ENCODE measurements around the gene CCNE1. TPM values are rescaled to one million over a fixed set of nuclear protein-coding genes. Genes with fewer than 3 reads are reported as not detected.

The CCNE1 gene
- total and polyA plus RNA-seq, 2 experiments from 2014 or later, result 26.1 to 38.3 TPM

- Histone ChIP-seq H3K79me2 (replicated peaks; ENCODE audit: insufficient read depth) (no peaks in the 10 kb centered on the region), H3K27ac (ENCODE audit: low read depth) (no peak overlapping the region), H4K20me1 (replicated peaks; ENCODE audit: insufficient read depth) (no peaks in the 10 kb centered on the region), H3K36me3 (ENCODE audit: insufficient read depth) (no peaks in the 10 kb centered on the region), H3K4me1 (ENCODE audit: insufficient read depth) (no peaks in the 10 kb centered on the region), H2AFZ (no peak overlapping the region), H3K4me2 (no peak overlapping the region), H3K9me2 (ENCODE audit: insufficient read depth) (no peaks in the 10 kb centered on the region), H3K27me3 (ENCODE audit: insufficient read depth) (no peaks in the 10 kb centered on the region), H3K4me3 (no peak overlapping the region), H3F3A (replicated peaks; ENCODE audit: low read depth) (no peaks in the 10 kb centered on the region)
- DNase-seq (ENCODE audit: low spot score), result no peak
- peaks cover 14% of the 10 kb centered on the region for H3K27me3 Mint-ChIP-seq (ENCODE audit: insufficient read depth, low read depth, poor library complexity)
- H3K27ac Mint-ChIP-seq, result no peak overlapping the region
- peaks cover 16% of the 10 kb centered on the region for H3K4me1 Mint-ChIP-seq
- no peak for ATAC-seq
- no peak for TF ChIP-seq REST (IDR thresholded peaks at IDR 0.05; ENCODE audit: unreplicated experiment)
- TF ChIP-seq CREB1 (CRISPR knock-in tag; IDR thresholded peaks at IDR 0.05; ENCODE audit: low read depth), result no peak
- TF ChIP-seq, protein P1, sequence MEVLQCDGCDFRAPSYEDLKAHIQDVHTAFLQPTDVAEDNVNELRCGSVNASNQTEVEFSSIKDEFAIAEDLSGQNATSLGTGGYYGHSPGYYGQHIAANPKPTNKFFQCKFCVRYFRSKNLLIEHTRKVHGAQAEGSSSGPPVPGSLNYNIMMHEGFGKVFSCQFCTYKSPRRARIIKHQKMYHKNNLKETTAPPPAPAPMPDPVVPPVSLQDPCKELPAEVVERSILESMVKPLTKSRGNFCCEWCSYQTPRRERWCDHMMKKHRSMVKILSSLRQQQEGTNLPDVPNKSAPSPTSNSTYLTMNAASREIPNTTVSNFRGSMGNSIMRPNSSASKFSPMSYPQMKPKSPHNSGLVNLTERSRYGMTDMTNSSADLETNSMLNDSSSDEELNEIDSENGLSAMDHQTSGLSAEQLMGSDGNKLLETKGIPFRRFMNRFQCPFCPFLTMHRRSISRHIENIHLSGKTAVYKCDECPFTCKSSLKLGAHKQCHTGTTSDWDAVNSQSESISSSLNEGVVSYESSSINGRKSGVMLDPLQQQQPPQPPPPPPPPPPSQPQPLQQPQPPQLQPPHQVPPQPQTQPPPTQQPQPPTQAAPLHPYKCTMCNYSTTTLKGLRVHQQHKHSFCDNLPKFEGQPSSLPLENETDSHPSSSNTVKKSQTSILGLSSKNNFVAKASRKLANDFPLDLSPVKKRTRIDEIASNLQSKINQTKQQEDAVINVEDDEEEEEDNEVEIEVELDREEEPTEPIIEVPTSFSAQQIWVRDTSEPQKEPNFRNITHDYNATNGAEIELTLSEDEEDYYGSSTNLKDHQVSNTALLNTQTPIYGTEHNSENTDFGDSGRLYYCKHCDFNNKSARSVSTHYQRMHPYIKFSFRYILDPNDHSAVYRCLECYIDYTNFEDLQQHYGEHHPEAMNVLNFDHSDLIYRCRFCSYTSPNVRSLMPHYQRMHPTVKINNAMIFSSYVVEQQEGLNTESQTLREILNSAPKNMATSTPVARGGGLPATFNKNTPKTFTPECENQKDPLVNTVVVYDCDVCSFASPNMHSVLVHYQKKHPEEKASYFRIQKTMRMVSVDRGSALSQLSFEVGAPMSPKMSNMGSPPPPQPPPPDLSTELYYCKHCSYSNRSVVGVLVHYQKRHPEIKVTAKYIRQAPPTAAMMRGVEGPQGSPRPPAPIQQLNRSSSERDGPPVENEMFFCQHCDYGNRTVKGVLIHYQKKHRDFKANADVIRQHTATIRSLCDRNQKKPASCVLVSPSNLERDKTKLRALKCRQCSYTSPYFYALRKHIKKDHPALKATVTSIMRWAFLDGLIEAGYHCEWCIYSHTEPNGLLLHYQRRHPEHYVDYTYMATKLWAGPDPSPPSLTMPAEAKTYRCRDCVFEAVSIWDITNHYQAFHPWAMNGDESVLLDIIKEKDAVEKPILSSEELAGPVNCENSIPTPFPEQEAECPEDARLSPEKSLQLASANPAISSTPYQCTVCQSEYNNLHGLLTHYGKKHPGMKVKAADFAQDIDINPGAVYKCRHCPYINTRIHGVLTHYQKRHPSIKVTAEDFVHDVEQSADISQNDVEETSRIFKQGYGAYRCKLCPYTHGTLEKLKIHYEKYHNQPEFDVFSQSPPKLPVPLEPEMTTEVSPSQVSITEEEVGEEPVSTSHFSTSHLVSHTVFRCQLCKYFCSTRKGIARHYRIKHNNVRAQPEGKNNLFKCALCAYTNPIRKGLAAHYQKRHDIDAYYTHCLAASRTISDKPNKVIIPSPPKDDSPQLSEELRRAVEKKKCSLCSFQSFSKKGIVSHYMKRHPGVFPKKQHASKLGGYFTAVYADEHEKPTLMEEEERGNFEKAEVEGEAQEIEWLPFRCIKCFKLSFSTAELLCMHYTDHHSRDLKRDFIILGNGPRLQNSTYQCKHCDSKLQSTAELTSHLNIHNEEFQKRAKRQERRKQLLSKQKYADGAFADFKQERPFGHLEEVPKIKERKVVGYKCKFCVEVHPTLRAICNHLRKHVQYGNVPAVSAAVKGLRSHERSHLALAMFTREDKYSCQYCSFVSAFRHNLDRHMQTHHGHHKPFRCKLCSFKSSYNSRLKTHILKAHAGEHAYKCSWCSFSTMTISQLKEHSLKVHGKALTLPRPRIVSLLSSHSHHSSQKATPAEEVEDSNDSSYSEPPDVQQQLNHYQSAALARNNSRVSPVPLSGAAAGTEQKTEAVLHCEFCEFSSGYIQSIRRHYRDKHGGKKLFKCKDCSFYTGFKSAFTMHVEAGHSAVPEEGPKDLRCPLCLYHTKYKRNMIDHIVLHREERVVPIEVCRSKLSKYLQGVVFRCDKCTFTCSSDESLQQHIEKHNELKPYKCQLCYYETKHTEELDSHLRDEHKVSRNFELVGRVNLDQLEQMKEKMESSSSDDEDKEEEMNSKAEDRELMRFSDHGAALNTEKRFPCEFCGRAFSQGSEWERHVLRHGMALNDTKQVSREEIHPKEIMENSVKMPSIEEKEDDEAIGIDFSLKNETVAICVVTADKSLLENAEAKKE (CRISPR knock-in tag; IDR thresholded peaks at IDR 0.05), result no peak
- no peak for TF ChIP-seq ZNF114 (CRISPR knock-in tag; IDR thresholded peaks at IDR 0.05)
- TF ChIP-seq JUNB (IDR thresholded peaks at IDR 0.05; ENCODE audit: unreplicated experiment), result no peak
- no peak for TF ChIP-seq STAT1 (IDR thresholded peaks at IDR 0.05; ENCODE audit: unreplicated experiment)
- no peak for TF ChIP-seq EZH2 (IDR thresholded peaks at IDR 0.05; ENCODE audit: low read depth, unreplicated experiment)
- TF ChIP-seq, protein P2, sequence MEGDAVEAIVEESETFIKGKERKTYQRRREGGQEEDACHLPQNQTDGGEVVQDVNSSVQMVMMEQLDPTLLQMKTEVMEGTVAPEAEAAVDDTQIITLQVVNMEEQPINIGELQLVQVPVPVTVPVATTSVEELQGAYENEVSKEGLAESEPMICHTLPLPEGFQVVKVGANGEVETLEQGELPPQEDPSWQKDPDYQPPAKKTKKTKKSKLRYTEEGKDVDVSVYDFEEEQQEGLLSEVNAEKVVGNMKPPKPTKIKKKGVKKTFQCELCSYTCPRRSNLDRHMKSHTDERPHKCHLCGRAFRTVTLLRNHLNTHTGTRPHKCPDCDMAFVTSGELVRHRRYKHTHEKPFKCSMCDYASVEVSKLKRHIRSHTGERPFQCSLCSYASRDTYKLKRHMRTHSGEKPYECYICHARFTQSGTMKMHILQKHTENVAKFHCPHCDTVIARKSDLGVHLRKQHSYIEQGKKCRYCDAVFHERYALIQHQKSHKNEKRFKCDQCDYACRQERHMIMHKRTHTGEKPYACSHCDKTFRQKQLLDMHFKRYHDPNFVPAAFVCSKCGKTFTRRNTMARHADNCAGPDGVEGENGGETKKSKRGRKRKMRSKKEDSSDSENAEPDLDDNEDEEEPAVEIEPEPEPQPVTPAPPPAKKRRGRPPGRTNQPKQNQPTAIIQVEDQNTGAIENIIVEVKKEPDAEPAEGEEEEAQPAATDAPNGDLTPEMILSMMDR (conservative IDR thresholded peaks at IDR 0.05; ENCODE audit: low read depth in 2 of 2), result no peak
- TF ChIP-seq POLR2AphosphoS5 (IDR thresholded peaks at IDR 0.05; ENCODE audit: low read depth), result no peak
- no peak for TF ChIP-seq ZNF331 (CRISPR knock-in tag; IDR thresholded peaks at IDR 0.05; ENCODE audit: low read depth)
- no peak for TF ChIP-seq EZH2phosphoT487 (IDR thresholded peaks at IDR 0.05; ENCODE audit: unreplicated experiment)
- no peak for TF ChIP-seq ETS1 (IDR thresholded peaks at IDR 0.05)
- no peaks in the 10 kb centered on the region for H3K9me3 Mint-ChIP-seq
- no peak overlapping the region for H3K4me3 Mint-ChIP-seq
- no peaks in the 10 kb centered on the region for H3K36me3 Mint-ChIP-seq (ENCODE audit: low read depth)
Observed at GRCh38 chr19:29774126-29774525, 37.7 kb upstream of the CCNE1 start.
